T-helper 1 cell treated with Interleukin-12 subunit alpha and Interleukin-12 subunit beta and Interleukin-4 antibody, amounts not matched to agents 30 ng/mL and 1 ng/mL, for 36 hours (primary cell): ENCODE results near the gene CEACAM6. TPM values are rescaled to one million over a fixed set of nuclear protein-coding genes. Genes with fewer than 3 reads are reported as not detected.
"Not testable (repeated sequence)": the region's sequence is repeated elsewhere in the genome, so short reads cannot be mapped to it uniquely, and the experiment has no call there.

ENCODE experiments used
- intact Hi-C: fragments of 100-400 bp; cut with micrococcal nuclease; formaldehyde crosslinking; loops from one replicate; pipeline ENCODE4 v1.15.1; 2024
- total RNA-seq: library from RNA; stranded (reverse); gene quantifications from 2 replicates; pipeline ENCODE4 v1.2.3, GENCODE V29; 2022

The CEACAM6 gene
- not detected in 2 replicates for total RNA-seq

DNA sequence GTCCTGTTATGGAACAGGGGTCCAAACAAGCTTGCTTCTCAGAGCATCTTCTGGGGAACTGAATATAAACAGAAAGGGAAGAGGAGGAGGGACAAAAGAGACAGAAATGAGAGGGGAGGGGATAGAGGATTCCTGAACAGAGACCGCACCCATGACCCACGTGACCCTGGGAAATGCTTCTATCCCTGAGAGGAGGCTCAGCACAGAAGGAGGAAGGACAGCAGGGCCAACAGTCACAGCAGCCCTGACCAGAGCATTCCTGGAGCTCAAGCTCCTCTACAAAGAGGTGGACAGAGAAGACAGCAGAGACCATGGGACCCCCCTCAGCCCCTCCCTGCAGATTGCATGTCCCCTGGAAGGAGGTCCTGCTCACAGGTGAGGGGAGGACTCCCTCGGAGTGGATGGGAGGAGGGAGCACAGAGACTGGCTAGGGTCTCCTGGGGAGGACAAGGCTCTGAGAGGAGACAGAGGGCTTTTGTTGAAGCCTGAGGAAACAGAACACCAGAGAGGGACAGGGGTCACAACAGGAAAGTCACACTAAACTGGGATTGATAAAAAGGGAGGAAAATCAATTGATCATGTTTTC lies at the start of gene CEACAM6:
Gene CEACAM6, plus strand, starts transcription at position 203 of the 586 bp plus-strand sequence. Its CDS starts 109 bp downstream, at position 312.
- intact Hi-C loops, result no loop called here

DNA sequence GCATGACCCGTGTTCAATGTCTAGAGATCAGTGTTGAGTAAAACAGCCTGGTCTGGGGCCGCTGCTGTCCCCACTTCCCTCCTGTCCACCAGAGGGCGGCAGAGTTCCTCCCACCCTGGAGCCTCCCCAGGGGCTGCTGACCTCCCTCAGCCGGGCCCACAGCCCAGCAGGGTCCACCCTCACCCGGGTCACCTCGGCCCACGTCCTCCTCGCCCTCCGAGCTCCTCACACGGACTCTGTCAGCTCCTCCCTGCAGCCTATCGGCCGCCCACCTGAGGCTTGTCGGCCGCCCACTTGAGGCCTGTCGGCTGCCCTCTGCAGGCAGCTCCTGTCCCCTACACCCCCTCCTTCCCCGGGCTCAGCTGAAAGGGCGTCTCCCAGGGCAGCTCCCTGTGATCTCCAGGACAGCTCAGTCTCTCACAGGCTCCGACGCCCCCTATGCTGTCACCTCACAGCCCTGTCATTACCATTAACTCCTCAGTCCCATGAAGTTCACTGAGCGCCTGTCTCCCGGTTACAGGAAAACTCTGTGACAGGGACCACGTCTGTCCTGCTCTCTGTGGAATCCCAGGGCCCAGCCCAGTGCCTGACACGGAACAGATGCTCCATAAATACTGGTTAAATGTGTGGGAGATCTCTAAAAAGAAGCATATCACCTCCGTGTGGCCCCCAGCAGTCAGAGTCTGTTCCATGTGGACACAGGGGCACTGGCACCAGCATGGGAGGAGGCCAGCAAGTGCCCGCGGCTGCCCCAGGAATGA lies 48.4 kb upstream of the CEACAM6 start:
- intact Hi-C loops, result loop anchor here (1.0 kb wide), 2 partner anchors 39 to 78 kb away; no protein-coding TSS in a partner anchor

DNA sequence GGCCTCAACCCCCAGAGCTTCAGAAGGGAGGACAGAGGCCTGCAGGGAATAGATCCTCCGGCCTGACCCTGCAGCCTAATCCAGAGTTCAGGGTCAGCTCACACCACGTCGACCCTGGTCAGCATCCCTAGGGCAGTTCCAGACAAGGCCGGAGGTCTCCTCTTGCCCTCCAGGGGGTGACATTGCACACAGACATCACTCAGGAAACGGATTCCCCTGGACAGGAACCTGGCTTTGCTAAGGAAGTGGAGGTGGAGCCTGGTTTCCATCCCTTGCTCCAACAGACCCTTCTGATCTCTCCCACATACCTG lies 47.9 kb upstream of the CEACAM6 start:
- intact Hi-C loops, result no loop called here

DNA sequence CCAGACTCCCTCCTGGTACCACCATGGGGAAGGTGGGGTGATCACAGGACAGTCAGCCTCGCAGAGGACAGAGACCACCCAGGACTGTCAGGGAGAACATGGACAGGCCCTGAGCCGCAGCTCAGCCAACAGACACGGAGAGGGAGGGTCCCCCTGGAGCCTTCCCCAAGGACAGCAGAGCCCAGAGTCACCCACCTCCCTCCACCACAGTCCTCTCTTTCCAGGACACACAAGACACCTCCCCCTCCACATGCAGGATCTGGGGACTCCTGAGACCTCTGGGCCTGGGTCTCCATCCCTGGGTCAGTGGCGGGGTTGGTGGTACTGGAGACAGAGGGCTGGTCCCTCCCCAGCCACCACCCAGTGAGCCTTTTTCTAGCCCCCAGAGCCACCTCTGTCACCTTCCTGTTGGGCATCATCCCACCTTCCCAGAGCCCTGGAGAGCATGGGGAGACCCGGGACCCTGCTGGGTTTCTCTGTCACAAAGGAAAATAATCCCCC lies 47.4 kb upstream of the CEACAM6 start:
- intact Hi-C loops, result no loop called here

DNA sequence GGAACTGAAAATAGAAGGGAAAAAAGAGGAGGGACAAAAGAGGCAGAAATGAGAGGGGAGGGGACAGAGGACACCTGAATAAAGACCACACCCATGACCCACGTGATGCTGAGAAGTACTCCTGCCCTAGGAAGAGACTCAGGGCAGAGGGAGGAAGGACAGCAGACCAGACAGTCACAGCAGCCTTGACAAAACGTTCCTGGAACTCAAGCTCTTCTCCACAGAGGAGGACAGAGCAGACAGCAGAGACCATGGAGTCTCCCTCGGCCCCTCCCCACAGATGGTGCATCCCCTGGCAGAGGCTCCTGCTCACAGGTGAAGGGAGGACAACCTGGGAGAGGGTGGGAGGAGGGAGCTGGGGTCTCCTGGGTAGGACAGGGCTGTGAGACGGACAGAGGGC lies 46.8 kb upstream of the CEACAM6 start, which contains the start of gene CEACAM5:
Gene CEACAM5, plus strand, starts transcription at position 146 of the 400 bp plus-strand sequence. Its CDS starts 106 bp downstream, at position 252.
- intact Hi-C loops, result no loop called here

DNA sequence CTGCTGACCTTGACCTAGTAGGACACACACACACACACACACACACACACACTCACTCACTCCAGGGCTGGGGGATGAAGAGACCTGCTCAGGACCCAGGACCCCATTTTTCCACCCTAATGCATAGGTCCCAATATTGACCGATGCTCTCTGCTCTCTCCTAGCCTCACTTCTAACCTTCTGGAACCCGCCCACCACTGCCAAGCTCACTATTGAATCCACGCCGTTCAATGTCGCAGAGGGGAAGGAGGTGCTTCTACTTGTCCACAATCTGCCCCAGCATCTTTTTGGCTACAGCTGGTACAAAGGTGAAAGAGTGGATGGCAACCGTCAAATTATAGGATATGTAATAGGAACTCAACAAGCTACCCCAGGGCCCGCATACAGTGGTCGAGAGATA lies 45.8 kb upstream of the CEACAM6 start:
- intact Hi-C loops, result not testable (repeated sequence)

DNA sequence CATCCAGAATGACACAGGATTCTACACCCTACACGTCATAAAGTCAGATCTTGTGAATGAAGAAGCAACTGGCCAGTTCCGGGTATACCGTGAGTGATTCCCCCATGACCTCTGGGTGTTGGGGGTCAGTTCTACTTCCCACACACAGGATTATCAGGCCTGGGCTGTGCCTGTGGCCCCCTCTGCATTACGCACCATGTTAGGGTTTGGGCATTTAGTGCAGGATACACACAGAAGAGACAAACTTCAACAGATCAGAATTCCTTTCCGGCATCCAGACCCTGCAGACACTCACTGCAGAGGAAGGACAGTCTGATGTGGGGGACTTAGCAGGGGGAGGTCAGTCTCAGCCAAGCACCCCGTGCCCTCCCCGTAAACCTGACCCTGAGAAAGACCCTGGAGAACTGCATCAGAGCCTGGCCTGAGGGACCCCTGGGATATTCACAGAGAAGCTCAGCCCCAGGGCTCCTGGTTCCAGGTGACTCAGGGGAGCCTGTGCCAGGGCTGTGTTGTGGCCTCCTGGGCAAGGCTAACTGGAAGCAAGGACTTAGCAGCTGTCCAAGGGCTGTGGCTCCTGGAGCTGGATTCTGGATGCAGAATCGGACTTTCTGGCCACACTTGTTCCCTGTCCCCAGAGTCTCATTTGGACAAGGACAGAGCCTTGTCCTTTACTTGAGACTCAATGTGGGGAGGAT lies 45.2 kb upstream of the CEACAM6 start:
- intact Hi-C loops, result no loop called here

DNA sequence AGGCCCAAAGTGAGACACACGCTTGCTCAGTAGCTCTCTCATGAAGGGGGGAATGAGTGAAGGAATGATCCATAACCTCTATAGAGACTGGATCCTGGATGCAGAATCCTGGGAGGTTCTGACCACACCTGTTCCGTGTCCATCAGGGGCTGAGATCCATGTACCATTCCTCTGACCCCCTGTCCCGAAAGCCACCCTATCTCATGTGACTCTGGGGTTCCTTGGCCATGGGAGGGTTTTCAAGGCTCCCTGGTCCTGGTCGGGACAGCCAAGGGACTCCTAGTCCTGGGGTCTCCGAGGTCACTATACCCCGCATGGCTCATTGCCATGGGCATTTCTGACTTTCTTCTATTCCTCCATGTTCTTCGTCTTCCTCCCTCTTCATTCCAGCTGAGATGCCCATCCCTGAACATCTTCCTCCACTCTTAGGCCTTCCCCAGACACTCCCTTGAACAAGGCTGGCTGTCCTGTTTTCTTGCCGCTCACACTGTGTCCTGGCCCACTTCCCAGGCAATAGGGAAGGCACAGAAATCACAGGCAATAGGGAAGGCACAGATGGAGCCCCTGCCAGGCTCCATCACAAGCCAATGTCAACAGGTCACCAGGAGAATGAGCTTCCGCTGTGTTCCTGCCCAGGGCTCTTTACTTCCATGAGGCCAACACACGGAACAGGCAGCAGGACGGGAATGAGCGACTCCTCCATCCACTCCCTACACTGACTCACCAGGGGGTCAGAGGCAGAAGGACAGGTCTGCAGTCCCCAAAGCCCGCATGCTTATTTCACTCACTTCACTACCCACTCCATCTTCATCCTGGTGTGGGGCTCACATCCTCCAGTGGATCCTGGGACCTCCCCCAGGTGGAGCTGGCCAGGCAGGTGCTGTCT lies 43.7 kb upstream of the CEACAM6 start:
- intact Hi-C loops, result no loop called here

DNA sequence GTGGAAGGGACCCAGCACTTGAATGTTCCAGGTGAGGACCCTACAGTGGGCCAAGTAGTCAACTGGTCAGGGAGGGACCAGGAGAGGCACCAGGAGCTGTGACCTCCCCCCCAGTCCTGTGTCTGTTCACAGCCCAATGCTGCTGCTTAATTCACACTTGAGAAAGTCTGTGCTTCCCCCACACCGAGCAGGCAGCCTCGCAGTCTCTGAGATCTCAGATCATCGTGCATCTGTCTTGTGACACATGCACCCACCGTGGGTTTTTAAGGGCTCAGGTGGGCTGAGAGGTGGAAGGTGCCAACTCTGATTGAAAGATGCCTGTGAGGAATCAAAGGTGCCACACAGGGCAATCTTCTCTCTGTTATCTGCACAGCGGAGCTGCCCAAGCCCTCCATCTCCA lies 40.7 kb upstream of the CEACAM6 start:
- intact Hi-C loops, result no loop called here

DNA sequence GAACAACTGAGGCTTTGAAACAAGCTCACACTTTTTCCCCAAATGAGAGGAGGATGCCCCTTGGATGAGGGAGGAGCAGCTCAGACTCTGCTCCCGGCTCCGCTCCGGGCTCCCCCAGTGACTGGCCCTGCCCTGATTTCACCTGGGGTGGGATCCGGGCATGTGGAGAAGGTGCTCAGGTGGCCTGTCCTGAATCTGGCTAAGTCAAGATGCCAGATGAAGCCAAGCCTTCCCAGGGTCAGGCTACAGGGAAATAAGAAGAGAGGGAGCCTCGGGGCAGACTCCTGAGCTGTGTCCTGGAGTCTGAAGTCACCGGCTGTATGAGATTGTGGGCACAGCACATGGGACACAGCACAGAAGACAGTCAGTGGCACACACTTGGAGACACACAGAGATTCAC lies 36.6 kb upstream of the CEACAM6 start:
- intact Hi-C loops, result no loop called here

DNA sequence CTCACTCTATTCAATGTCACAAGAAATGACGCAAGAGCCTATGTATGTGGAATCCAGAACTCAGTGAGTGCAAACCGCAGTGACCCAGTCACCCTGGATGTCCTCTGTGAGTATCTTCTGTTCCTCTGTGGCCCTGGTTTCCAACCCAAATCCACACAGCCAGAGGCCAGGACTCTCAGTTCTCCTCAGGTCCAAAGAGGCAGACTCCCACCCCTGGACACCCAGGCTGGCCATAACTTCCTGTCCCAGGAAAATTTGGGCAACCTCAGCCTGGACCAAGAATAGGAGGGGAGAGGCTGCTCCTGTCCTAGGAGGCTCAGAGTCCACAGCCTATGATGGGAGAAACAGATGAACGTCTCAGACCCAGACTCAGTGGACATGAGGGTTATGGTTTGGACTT lies 35.2 kb upstream of the CEACAM6 start:
- intact Hi-C loops, result no loop called here

DNA sequence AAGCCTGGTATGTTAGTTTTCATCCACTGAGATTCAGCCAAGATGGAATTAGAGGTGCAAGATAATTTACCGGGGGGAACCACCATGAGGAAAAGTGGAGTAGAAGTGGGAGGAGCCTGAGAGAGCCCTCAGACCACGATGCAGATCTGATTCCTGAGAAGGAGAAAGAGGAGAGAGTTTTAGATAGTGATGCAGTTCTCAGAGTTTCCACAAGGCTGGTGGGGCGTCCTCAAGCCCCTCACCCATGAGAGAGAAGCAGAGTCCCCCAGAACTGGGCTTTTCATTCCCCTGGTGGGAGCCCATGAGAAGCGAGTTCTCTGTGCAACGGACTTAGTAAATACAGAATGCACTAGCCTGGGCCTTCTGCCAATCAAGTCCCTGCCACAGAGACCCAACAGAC lies 28.8 kb upstream of the CEACAM6 start:
- intact Hi-C loops, result no loop called here

DNA sequence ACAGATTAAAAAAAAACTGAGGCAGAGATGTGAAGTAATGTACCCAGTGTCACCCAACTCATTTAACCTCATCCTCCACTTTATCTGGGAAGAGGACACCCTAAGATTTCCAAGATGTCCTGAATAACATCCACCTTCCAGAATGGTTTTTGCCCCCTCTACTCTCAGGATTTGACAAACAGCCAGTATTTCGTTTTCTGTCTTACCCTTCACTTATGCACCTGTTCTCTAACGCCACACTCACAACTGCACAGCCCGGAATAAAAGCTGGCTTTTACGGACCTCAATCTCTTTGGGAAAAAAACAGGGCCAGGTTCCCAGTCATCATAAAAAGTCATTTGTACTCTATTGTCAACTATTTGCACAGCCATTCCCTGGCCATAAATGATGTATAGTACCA lies 21.2 kb upstream of the CEACAM6 start:
- intact Hi-C loops, result no loop called here

DNA sequence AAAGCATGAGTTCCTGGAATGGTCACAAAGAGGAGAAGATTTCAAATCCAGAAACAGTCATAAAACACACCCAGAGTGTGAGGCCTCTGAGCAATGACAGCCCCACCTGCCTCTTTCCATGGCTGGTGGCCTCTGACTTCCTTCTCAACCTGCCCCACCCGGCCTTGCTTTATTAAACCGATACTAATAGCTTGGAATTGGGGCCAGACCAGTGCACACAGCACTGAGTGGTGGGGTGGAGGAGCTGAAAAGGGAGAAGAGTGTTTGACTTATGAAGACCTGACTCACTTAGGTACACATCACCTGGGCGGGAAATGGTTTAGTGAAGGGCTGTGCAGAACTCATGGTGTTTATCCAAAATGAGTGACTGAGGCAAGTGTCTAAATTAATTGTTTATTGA lies 20.7 kb upstream of the CEACAM6 start:
- intact Hi-C loops, result no loop called here

DNA sequence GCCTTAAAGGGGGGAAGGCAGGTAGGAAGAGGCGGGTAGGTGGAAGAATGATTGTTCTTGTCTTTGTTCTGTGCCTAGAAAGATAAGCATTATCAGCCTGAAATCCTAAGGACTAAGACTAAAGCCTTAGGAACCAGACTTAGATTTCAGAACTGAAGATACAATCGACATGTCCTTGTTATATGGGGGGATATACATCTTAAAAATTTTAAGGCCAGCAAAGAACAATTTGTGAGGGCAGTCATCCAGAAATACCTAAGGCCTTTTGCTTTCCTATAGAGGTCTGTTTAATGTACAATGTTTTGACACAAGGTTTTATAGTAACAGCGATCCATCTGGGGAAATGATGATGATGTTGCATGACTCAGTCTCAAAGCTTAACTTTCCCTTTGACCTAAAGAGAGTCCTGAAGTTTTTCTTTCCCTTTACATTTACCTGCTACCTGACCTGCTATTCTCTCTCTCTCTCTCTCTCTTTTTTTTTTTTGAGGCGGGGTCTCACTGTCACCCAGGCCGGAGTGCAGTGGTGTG lies 20.2 kb upstream of the CEACAM6 start:
- intact Hi-C loops, result no loop called here

DNA sequence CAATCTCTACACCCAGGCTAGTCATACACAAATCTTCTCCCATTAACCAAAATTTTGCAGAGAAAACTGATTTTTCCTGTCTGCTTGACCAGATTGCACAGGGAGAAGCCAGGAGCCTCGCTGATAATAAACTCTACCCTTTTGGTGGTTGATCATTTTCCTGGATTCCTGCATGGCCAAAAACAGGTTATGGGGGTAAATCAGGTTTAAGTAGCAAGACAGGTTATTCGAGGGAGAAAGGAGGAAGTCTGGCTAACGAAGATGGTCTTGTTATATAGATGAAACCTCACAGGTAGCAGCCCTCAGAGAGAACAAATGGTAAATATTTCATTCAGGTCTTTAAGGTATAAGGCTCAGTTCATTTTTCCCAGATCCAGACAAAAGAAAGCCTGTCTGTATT lies 16.0 kb upstream of the CEACAM6 start:
- intact Hi-C loops, result no loop called here

DNA sequence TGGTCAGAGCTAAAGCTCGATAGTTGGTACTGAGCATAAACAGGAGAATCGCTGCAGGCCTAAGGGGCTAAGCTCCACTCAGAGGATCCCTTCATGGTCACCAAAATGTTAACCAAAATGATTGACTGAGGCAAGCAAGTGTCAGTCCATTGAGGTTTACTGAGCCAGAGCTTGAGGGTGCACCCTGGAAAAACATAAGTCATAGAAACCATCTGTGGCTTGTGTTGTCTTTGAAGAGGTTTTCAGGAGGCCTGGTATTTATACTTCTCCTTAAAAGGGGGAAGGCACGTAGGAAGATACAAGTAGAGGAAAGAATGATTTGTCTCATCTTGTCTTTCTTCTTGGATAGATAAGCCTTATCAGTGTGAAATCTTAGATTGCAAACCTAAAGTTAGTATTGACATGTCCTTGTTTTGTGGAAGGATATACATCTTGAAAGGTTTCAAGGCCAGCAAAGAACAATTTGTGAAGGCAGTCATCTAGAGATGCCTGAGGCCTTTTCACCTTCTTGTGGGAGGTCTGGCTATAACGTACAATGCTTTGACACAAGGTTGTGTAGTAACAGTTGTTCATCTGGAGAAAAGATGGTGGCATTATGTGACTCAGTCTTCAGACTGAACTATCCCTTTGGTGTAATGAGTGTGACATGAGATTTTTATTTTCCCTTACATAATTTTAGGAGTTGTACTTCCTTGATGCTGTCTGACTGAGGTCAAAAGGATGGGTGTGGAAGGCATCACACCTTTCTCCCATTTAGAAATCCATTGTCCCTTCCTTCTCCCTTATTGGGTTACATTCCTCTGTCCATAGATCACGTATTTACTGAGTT lies 14.7 kb upstream of the CEACAM6 start:
- intact Hi-C loops, result no loop called here

DNA sequence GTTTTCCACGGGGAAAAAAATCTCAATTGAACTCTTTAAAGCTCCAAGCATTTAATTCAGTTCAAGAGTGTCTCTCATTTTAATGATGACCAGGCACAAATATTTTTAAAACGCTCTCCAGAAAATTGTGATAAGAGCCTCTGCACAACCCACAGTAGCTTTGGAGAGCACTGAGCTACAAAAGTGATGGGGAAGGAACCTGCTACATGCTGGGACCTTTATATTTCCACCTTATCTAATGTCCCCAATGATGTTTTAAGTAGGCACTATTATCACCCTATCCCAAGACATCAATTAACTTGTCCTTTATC lies 14.1 kb upstream of the CEACAM6 start:
- intact Hi-C loops, result no loop called here

DNA sequence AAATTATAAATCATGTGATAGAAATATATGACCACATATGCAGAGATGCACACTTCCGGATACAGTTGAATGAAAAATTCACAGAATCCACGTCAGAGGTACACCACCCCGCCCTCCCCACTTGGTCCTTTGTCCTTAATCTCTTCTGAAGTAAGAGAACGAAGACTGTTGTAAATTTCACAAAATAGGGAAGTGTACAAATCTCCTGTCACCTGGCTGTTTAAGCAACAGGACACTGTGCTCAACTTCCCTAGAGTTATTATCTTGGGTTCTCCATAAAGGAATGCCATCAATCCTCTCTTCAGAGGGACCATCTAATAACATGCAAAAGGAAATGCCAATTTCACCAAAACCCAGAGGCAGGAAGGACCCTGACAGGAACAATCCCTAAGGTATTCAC lies 10.5 kb upstream of the CEACAM6 start:
- intact Hi-C loops, result loop anchor here (5.0 kb wide), 1 partner anchor 103 kb away; no protein-coding TSS in a partner anchor

DNA sequence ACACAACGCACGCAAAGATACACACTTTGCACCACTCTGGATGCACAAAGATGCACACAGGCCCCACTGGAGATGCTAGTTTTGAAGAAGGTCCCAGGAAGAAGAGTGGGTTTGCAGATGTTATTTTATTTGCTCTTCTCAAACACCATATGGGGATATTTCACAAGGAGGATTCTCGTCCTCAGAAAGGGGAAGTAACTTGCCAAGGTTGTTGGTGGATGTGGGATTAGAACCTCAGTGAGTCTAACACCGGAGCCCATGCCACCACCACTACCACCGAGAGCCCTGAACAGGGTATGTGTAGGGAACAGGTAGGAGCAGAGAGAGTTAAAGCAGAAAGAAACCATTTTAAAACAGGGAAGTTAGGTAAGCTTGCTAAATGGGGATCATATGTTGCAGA lies 9.6 kb upstream of the CEACAM6 start:
- intact Hi-C loops, result loop anchor here (1.0 to 5.0 kb wide), 2 partner anchors 39 to 103 kb away; no protein-coding TSS in a partner anchor
